Measurements from ENCODE around the gene MEIOSIN. TPM values are rescaled to one million over a fixed set of nuclear protein-coding genes. Genes with fewer than 3 reads are reported as not detected.

Gene MEIOSIN
- total and polyA plus RNA-seq, 9 of the 15 experiments (the other 6 are each of a cell fraction or from before 2014, with no cell fraction given), result 0.06 to 2.0 (median 0.76) TPM

DNA sequence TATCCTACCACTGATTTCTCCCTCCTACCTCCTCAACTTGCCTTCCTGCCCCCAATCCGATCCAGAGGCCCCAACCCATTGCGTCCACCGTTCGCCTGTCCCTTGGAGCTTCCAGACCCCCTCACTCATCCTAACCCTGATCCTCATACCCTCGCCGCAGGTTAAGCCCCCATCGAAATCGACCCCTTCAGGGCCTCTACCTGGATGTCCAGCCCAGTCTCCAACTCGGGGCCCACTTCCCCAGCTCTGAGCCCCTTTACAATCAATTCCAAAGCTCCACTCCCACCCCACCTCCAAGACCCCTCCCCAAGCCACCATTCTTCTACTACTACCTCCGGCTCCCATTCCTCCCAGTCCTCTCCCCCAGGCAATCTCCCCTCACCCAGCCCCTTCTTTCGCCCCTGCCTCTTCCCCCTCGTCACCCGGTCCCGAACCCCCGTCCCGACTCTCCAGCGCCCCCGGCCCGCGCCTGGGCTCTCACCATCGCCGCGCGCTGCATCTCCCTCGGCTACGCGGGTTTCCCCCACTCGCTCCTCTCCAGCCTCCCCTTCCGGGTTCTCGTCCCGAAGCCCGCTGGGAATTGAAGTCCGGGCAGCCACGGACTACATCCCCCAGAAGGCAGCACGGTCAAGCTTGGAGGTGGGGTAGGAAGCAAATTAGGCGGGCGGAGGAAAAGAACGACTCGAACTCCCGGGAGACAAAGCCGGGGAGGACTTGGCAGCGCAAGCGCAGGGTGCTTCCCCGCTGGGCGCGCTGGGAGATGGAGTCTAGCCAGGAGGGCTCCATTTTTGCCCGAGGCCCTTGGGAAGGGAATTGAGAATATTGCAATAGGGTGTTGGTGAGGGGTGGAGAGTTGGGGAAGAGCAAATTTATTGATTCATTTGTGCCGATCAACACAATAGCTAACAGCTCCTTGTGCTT lies 2.6 kb upstream of the MEIOSIN start, which contains the start of gene FBXO46 (continued):
- TF ChIP-seq, protein P1, sequence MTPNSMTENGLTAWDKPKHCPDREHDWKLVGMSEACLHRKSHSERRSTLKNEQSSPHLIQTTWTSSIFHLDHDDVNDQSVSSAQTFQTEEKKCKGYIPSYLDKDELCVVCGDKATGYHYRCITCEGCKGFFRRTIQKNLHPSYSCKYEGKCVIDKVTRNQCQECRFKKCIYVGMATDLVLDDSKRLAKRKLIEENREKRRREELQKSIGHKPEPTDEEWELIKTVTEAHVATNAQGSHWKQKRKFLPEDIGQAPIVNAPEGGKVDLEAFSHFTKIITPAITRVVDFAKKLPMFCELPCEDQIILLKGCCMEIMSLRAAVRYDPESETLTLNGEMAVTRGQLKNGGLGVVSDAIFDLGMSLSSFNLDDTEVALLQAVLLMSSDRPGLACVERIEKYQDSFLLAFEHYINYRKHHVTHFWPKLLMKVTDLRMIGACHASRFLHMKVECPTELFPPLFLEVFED (CRISPR knock-in tag; conservative IDR thresholded peaks at IDR 0.05), result 0 out of 2 replicates have a peak, but pooled peaks have one; percentile 4
- TF ChIP-seq DNMT1 (IDR thresholded peaks at IDR 0.05) (0 out of 2 replicates have a peak, but pooled peaks have one; percentile 26), ELF1 (tag; IDR thresholded peaks at IDR 0.05) (peak; percentile 100), SREBF1 (IDR thresholded peaks at IDR 0.05; ENCODE audit: borderline replicate concordance, low read depth, low read length) (0 out of 2 replicates have a peak, but pooled peaks have one; percentile 29), MCM5 (IDR thresholded peaks at IDR 0.05; ENCODE audit: low read depth) (no peak), ZNF3 (CRISPR knock-in tag; IDR thresholded peaks at IDR 0.05) (no peak), RBFOX2 (IDR thresholded peaks at IDR 0.05; ENCODE audit: low read depth, low read length) (peak; percentile 92), OTX1 (CRISPR knock-in tag; IDR thresholded peaks at IDR 0.05) (no peak), ARID1B (IDR thresholded peaks at IDR 0.05) (0 out of 2 replicates have a peak, but pooled peaks have one; percentile 31), LCOR (CRISPR knock-in tag; IDR thresholded peaks at IDR 0.05) (peak; percentile 89), TRIM28 (IDR thresholded peaks at IDR 0.05) (no peak), MAZ (CRISPR knock-in tag; conservative IDR thresholded peaks at IDR 0.05 in 1 of 2, IDR thresholded peaks at IDR 0.05 in 1 of 2) (peak; percentile 78 to 85), SMARCE1 (IDR thresholded peaks at IDR 0.05) (peak; percentile 61), PHF20 (IDR thresholded peaks at IDR 0.05; ENCODE audit: partially characterized antibody) (peak; percentile 84), NR2C1 (IDR thresholded peaks at IDR 0.05) (peak; percentile 81), NR2C1 (tag; IDR thresholded peaks at IDR 0.05) (peak; percentile 92), SRF (CRISPR knock-in tag; IDR thresholded peaks at IDR 0.05) (peak in 1 of 2 experiments; percentile 82; a peak in 2 of 4 replicates), HCFC1 (IDR thresholded peaks at IDR 0.05; ENCODE audit: low read depth, low read length) (peak; percentile 98)
- TF ChIP-seq, protein P2, sequence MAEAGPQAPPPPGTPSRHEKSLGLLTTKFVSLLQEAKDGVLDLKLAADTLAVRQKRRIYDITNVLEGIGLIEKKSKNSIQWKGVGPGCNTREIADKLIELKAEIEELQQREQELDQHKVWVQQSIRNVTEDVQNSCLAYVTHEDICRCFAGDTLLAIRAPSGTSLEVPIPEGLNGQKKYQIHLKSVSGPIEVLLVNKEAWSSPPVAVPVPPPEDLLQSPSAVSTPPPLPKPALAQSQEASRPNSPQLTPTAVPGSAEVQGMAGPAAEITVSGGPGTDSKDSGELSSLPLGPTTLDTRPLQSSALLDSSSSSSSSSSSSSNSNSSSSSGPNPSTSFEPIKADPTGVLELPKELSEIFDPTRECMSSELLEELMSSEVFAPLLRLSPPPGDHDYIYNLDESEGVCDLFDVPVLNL (CRISPR knock-in tag; IDR thresholded peaks at IDR 0.05; ENCODE audit: low read depth), result no peak
- TF ChIP-seq, protein P3, sequence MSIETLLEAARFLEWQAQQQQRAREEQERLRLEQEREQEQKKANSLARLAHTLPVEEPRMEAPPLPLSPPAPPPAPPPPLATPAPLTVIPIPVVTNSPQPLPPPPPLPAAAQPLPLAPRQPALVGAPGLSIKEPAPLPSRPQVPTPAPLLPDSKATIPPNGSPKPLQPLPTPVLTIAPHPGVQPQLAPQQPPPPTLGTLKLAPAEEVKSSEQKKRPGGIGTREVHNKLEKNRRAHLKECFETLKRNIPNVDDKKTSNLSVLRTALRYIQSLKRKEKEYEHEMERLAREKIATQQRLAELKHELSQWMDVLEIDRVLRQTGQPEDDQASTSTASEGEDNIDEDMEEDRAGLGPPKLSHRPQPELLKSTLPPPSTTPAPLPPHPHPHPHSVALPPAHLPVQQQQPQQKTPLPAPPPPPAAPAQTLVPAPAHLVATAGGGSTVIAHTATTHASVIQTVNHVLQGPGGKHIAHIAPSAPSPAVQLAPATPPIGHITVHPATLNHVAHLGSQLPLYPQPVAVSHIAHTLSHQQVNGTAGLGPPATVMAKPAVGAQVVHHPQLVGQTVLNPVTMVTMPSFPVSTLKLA (conservative IDR thresholded peaks at IDR 0.05), result peak; percentile 47 to 75; a peak in 3 of 4 replicates
- TF ChIP-seq, protein P4, sequence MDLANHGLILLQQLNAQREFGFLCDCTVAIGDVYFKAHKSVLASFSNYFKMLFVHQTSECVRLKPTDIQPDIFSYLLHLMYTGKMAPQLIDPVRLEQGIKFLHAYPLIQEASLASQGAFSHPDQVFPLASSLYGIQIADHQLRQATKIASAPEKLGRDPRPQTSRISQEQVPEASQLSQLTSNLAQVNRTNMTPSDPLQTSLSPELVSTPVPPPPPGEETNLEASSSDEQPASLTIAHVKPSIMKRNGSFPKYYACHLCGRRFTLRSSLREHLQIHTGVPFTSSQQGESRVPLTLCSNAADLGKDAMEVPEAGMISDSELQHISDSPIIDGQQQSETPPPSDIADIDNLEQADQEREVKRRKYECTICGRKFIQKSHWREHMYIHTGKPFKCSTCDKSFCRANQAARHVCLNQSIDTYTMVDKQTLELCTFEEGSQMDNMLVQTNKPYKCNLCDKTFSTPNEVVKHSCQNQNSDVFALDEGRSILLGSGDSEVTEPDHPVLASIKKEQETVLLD (IDR thresholded peaks at IDR 0.05), result peak; percentile 93
- TF ChIP-seq, protein P5, sequence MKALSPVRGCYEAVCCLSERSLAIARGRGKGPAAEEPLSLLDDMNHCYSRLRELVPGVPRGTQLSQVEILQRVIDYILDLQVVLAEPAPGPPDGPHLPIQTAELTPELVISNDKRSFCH (CRISPR knock-in tag; IDR thresholded peaks at IDR 0.05), result no peak
- TF ChIP-seq, protein P5 (tag; IDR thresholded peaks at IDR 0.05), result peak; percentile 47; the same call in 1 of the 2 replicates
